ENCODE measurements around the gene GPX7.

GPX7 gene

GRCh38 chr1:52554267-52554640 lies 47.9 kb upstream of the GPX7 start:
- Histone ChIP-seq H2AFZ (ENCODE audit: low read depth, low read length) (no peak overlapping the region), H3K36me3 (ENCODE audit: control insufficient read depth in 1 of 2, insufficient read depth in 2 of 2, low read depth in 1 of 2, low read length in 2 of 2) (no peaks in the 10 kb centered on the region), H3K23ac (ENCODE audit: low read length in 2 of 2) (no peak overlapping the region), H3K14ac (ENCODE audit: low read length in 2 of 2) (no peak overlapping the region), H4K8ac (ENCODE audit: low read length) (no peak overlapping the region), H3K27me3 (ENCODE audit: control insufficient read depth in 1 of 2, insufficient read depth in 1 of 2, low read length in 2 of 2) (no peaks in the 10 kb centered on the region), H2BK15ac (ENCODE audit: low read depth, poor library complexity, severe bottlenecking) (no peak overlapping the region), H3K27ac (ENCODE audit: low read length, poor library complexity, severe bottlenecking) (no peak overlapping the region), H3K4me3 (ENCODE audit: insufficient read depth in 1 of 2, low read depth in 1 of 2, low read length in 2 of 2) (peak overlapping the region in 1 of 2 experiments; percentile 83), H3K9ac (ENCODE audit: low read length) (peak overlapping the region; percentile 91), H3K4me1 (ENCODE audit: control insufficient read depth, insufficient read depth, low read depth, low read length) (no peaks in the 10 kb centered on the region), H3K4ac (ENCODE audit: low read depth in 1 of 2, low read length in 2 of 2) (no peak overlapping the region), H4K91ac (ENCODE audit: low read length) (no peak overlapping the region), H3K4me2 (ENCODE audit: low read length, poor library complexity, severe bottlenecking) (peak overlapping the region; percentile 74), H3K9me3 (ENCODE audit: control insufficient read depth, low read length) (no peaks in the 10 kb centered on the region), H2AK5ac (ENCODE audit: low read length, severe bottlenecking) (no peak overlapping the region), H2BK12ac (ENCODE audit: low read length in 2 of 2) (no peak overlapping the region), H2BK120ac (ENCODE audit: low read depth, low read length) (peak overlapping the region; percentile 15), H3K18ac (ENCODE audit: low read depth in 1 of 2, low read length in 2 of 2) (peak overlapping the region in 1 of 2 experiments; percentile 92), H2BK5ac (ENCODE audit: low read depth, low read length, poor library complexity, severe bottlenecking) (no peak overlapping the region), H3K79me1 (replicated peaks; ENCODE audit: low read length, poor library complexity, severe bottlenecking) (peaks cover 3% of the 10 kb centered on the region)
- peak; percentile 19 for DNase-seq
- WGBS, result 20% methylated on average over 6 of the region's 6 CpGs

- Histone ChIP-seq H2BK15ac (ENCODE audit: low read depth, poor library complexity, severe bottlenecking) (no peak overlapping the region), H2BK5ac (ENCODE audit: low read depth, low read length, poor library complexity, severe bottlenecking) (no peak overlapping the region), H2BK12ac (ENCODE audit: low read length in 2 of 2) (no peak overlapping the region), H3K27ac (ENCODE audit: low read length, poor library complexity, severe bottlenecking) (no peak overlapping the region), H3K79me1 (replicated peaks; ENCODE audit: low read length, poor library complexity, severe bottlenecking) (peaks cover 3% of the 10 kb centered on the region), H3K27me3 (ENCODE audit: control insufficient read depth in 1 of 2, insufficient read depth in 1 of 2, low read length in 2 of 2) (no peaks in the 10 kb centered on the region), H3K4ac (ENCODE audit: low read depth in 1 of 2, low read length in 2 of 2) (peak overlapping the region in 1 of 2 experiments; percentile 51), H3K14ac (ENCODE audit: low read length in 2 of 2) (no peak overlapping the region), H3K9ac (ENCODE audit: low read length) (peak overlapping the region; percentile 91), H4K91ac (ENCODE audit: low read length) (no peak overlapping the region), H3K4me2 (ENCODE audit: low read length, poor library complexity, severe bottlenecking) (no peak overlapping the region), H2BK120ac (ENCODE audit: low read depth, low read length) (no peak overlapping the region), H3K36me3 (ENCODE audit: control insufficient read depth in 1 of 2, insufficient read depth in 2 of 2, low read depth in 1 of 2, low read length in 2 of 2) (no peaks in the 10 kb centered on the region), H3K9me3 (ENCODE audit: control insufficient read depth, low read length) (no peaks in the 10 kb centered on the region), H3K4me3 (ENCODE audit: insufficient read depth in 1 of 2, low read depth in 1 of 2, low read length in 2 of 2) (peak overlapping the region in 1 of 2 experiments; percentile 83), H3K18ac (ENCODE audit: low read depth in 1 of 2, low read length in 2 of 2) (no peak overlapping the region), H4K8ac (ENCODE audit: low read length) (peak overlapping the region; percentile 41), H2AK5ac (ENCODE audit: low read length, severe bottlenecking) (peak overlapping the region; percentile 82), H2AFZ (ENCODE audit: low read depth, low read length) (no peak overlapping the region), H3K23ac (ENCODE audit: low read length in 2 of 2) (no peak overlapping the region), H3K4me1 (ENCODE audit: control insufficient read depth, insufficient read depth, low read depth, low read length) (no peaks in the 10 kb centered on the region)
- DNase-seq, result peak; percentile 30
- 15% methylated on average over 2 of the region's 3 CpGs for WGBS
These were observed 47.4 kb upstream of the GPX7 start for GRCh38 chr1:52554756-52555155.

GRCh38 chr1:52556641-52557360 lies 45.4 kb upstream of the GPX7 start:
- Histone ChIP-seq H3K36me3 (ENCODE audit: control insufficient read depth in 1 of 2, insufficient read depth in 2 of 2, low read depth in 1 of 2, low read length in 2 of 2) (no peaks in the 10 kb centered on the region), H2BK15ac (ENCODE audit: low read depth, poor library complexity, severe bottlenecking) (no peak overlapping the region)
- WGBS, result 95% methylated on average over 3 of the region's 4 CpGs

GRCh38 chr1:52558941-52559340 lies 43.2 kb upstream of the GPX7 start:
- Histone ChIP-seq H2BK120ac (ENCODE audit: low read depth, low read length) (no peak overlapping the region), H3K79me1 (replicated peaks; ENCODE audit: low read length, poor library complexity, severe bottlenecking) (peaks cover 2% of the 10 kb centered on the region), H2BK5ac (ENCODE audit: low read depth, low read length, poor library complexity, severe bottlenecking) (no peak overlapping the region), H3K9ac (ENCODE audit: low read length) (no peak overlapping the region), H3K18ac (ENCODE audit: low read depth in 1 of 2, low read length in 2 of 2) (no peak overlapping the region), H3K27me3 (ENCODE audit: control insufficient read depth in 1 of 2, insufficient read depth in 1 of 2, low read length in 2 of 2) (no peaks in the 10 kb centered on the region), H3K36me3 (ENCODE audit: control insufficient read depth in 1 of 2, insufficient read depth in 2 of 2, low read depth in 1 of 2, low read length in 2 of 2) (no peaks in the 10 kb centered on the region), H3K4me3 (ENCODE audit: insufficient read depth in 1 of 2, low read depth in 1 of 2, low read length in 2 of 2) (no peak overlapping the region), H3K23ac (ENCODE audit: low read length in 2 of 2) (no peak overlapping the region), H2AFZ (ENCODE audit: low read depth, low read length) (no peak overlapping the region), H3K9me3 (ENCODE audit: control insufficient read depth, low read length) (no peaks in the 10 kb centered on the region), H3K4me1 (ENCODE audit: control insufficient read depth, insufficient read depth, low read depth, low read length) (no peaks in the 10 kb centered on the region), H3K4me2 (ENCODE audit: low read length, poor library complexity, severe bottlenecking) (no peak overlapping the region), H2BK15ac (ENCODE audit: low read depth, poor library complexity, severe bottlenecking) (no peak overlapping the region), H2BK12ac (ENCODE audit: low read length in 2 of 2) (no peak overlapping the region), H2AK5ac (ENCODE audit: low read length, severe bottlenecking) (no peak overlapping the region), H4K8ac (ENCODE audit: low read length) (no peak overlapping the region), H3K27ac (ENCODE audit: low read length, poor library complexity, severe bottlenecking) (no peak overlapping the region), H3K4ac (ENCODE audit: low read depth in 1 of 2, low read length in 2 of 2) (no peak overlapping the region), H4K91ac (ENCODE audit: low read length) (no peak overlapping the region), H3K14ac (ENCODE audit: low read length in 2 of 2) (no peak overlapping the region)
- WGBS, result 100% methylated on average over 1 of the region's 2 CpGs
- no peak for DNase-seq

More at GRCh38 chr1:52556641-52557360, 45.4 kb upstream of the GPX7 start:
- Histone ChIP-seq H2BK5ac (ENCODE audit: low read depth, low read length, poor library complexity, severe bottlenecking) (no peak overlapping the region), H2AK5ac (ENCODE audit: low read length, severe bottlenecking) (no peak overlapping the region), H3K27ac (ENCODE audit: low read length, poor library complexity, severe bottlenecking) (no peak overlapping the region), H3K27me3 (ENCODE audit: control insufficient read depth in 1 of 2, insufficient read depth in 1 of 2, low read length in 2 of 2) (no peaks in the 10 kb centered on the region), H3K4ac (ENCODE audit: low read depth in 1 of 2, low read length in 2 of 2) (no peak overlapping the region), H3K9me3 (ENCODE audit: control insufficient read depth, low read length) (no peaks in the 10 kb centered on the region), H3K79me1 (replicated peaks; ENCODE audit: low read length, poor library complexity, severe bottlenecking) (peaks cover 3% of the 10 kb centered on the region), H3K9ac (ENCODE audit: low read length) (no peak overlapping the region), H2AFZ (ENCODE audit: low read depth, low read length) (no peak overlapping the region), H3K14ac (ENCODE audit: low read length in 2 of 2) (no peak overlapping the region), H3K4me3 (ENCODE audit: insufficient read depth in 1 of 2, low read depth in 1 of 2, low read length in 2 of 2) (no peak overlapping the region), H3K4me1 (ENCODE audit: control insufficient read depth, insufficient read depth, low read depth, low read length) (no peaks in the 10 kb centered on the region), H2BK120ac (ENCODE audit: low read depth, low read length) (no peak overlapping the region), H4K8ac (ENCODE audit: low read length) (no peak overlapping the region), H2BK12ac (ENCODE audit: low read length in 2 of 2) (no peak overlapping the region), H3K23ac (ENCODE audit: low read length in 2 of 2) (no peak overlapping the region), H4K91ac (ENCODE audit: low read length) (no peak overlapping the region), H3K18ac (ENCODE audit: low read depth in 1 of 2, low read length in 2 of 2) (no peak overlapping the region), H3K4me2 (ENCODE audit: low read length, poor library complexity, severe bottlenecking) (no peak overlapping the region)
- DNase-seq, result no peak
